ENCODE results near the gene ABCG5.
A peak's percentile ranks its signal among the peaks of the same experiment; 100 is the strongest.

Gene ABCG5

GRCh38 chr2:43788646-43789045 lies 50.0 kb downstream of the ABCG5 start:
- no peak for TF ChIP-seq CTCF (IDR thresholded peaks at IDR 0.05; ENCODE audit: insufficient read depth, low read depth, low read length, missing control alignments)
- no peak for DNase-seq (ENCODE audit: low read depth)

GRCh38 chr2:43787895-43788294 lies 50.7 kb downstream of the ABCG5 start:
- no peak overlapping the region for H3K4me3 ChIP-seq (ENCODE audit: low read depth, low read length)
- TF ChIP-seq CTCF (IDR thresholded peaks at IDR 0.05; ENCODE audit: insufficient read depth, low read depth, low read length, missing control alignments) = no peak
- no peak for DNase-seq (ENCODE audit: low read depth)

More at GRCh38 chr2:43788646-43789045, 50.0 kb downstream of the ABCG5 start:
- no peak overlapping the region for H3K4me3 ChIP-seq (ENCODE audit: low read depth, low read length)

GRCh38 chr2:43778233-43778632 lies 60.4 kb downstream of the ABCG5 start:
- DNase-seq (ENCODE audit: low read depth) = no peak
- H3K4me3 ChIP-seq (ENCODE audit: low read depth, low read length) = no peak overlapping the region
- TF ChIP-seq CTCF (IDR thresholded peaks at IDR 0.05; ENCODE audit: insufficient read depth, low read depth, low read length, missing control alignments) = no peak

- TF ChIP-seq CTCF (IDR thresholded peaks at IDR 0.05; ENCODE audit: insufficient read depth, low read depth, low read length, missing control alignments) = no peak
- H3K4me3 ChIP-seq (ENCODE audit: low read depth, low read length) = no peak overlapping the region
- no peak for DNase-seq (ENCODE audit: low read depth)
These were observed 61.2 kb downstream of the ABCG5 start for GRCh38 chr2:43777306-43777926.

- no peak overlapping the region for H3K4me3 ChIP-seq (ENCODE audit: low read depth, low read length)
- no peak for DNase-seq (ENCODE audit: low read depth)
- no peak for TF ChIP-seq CTCF (IDR thresholded peaks at IDR 0.05; ENCODE audit: insufficient read depth, low read depth, low read length, missing control alignments)
These were observed 62.3 kb downstream of the ABCG5 start for GRCh38 chr2:43776324-43776723.

- no peak for TF ChIP-seq CTCF (IDR thresholded peaks at IDR 0.05; ENCODE audit: insufficient read depth, low read depth, low read length, missing control alignments)
- no peak for DNase-seq (ENCODE audit: low read depth)
- peak overlapping the region; percentile 77 for H3K4me3 ChIP-seq (ENCODE audit: low read depth, low read length)
These were observed 64.0 kb downstream of the ABCG5 start for GRCh38 chr2:43774617-43775016.

All from GM12865 (cell line).